ENCODE data around the gene UTP14C.

- TF ChIP-seq CTCF (conservative IDR thresholded peaks at IDR 0.05; ENCODE audit: low read depth in 2 of 2): no peak
- TF ChIP-seq EZH2phosphoT487 (IDR thresholded peaks at IDR 0.05; ENCODE audit: unreplicated experiment): no peak
- TF ChIP-seq REST (IDR thresholded peaks at IDR 0.05; ENCODE audit: unreplicated experiment): no peak
- no peak for TF ChIP-seq POLR2AphosphoS5 (IDR thresholded peaks at IDR 0.05; ENCODE audit: low read depth)
- TF ChIP-seq EZH2 (IDR thresholded peaks at IDR 0.05; ENCODE audit: low read depth, unreplicated experiment): no peak
- TF ChIP-seq CREB1 (CRISPR knock-in tag; IDR thresholded peaks at IDR 0.05; ENCODE audit: low read depth): no peak
- TF ChIP-seq ETS1 (IDR thresholded peaks at IDR 0.05): no peak
- no peak for TF ChIP-seq JUNB (IDR thresholded peaks at IDR 0.05; ENCODE audit: unreplicated experiment)
- TF ChIP-seq ZNF331 (CRISPR knock-in tag; IDR thresholded peaks at IDR 0.05; ENCODE audit: low read depth): no peak
- TF ChIP-seq ZNF462 (CRISPR knock-in tag; IDR thresholded peaks at IDR 0.05): no peak
- TF ChIP-seq STAT1 (IDR thresholded peaks at IDR 0.05; ENCODE audit: unreplicated experiment): no peak
- TF ChIP-seq NANOG (IDR thresholded peaks at IDR 0.05; ENCODE audit: borderline replicate concordance): no peak
These were observed 25.0 kb upstream of the UTP14C start for GRCh38 chr13:51999510-51999911.
